ENCODE measurements around the gene TRAPPC10.

The TRAPPC10 gene

GRCh38 chr21:44038063-44038462, 26.0 kb downstream of the TRAPPC10 start:
- Histone ChIP-seq H3K4me1 (ENCODE audit: control insufficient read depth, insufficient read depth, low read length, unreplicated experiment) (no peaks in the 10 kb centered on the region), H3K79me2 (ENCODE audit: control insufficient read depth, insufficient read depth, low read length, unreplicated experiment) (peaks cover 10% of the 10 kb centered on the region), H2AFZ (ENCODE audit: low read length, unreplicated experiment) (no peak overlapping the region), H3K27me3 (ENCODE audit: insufficient read depth, low read length) (no peaks in the 10 kb centered on the region), H3K36me3 (ENCODE audit: insufficient read depth, low read length) (peaks cover 12% of the 10 kb centered on the region; the same call in 1 of the 2 replicates), H3K4me3 (ENCODE audit: low read depth, low read length) (no peak overlapping the region), H3K27ac (ENCODE audit: low read depth, low read length) (no peak overlapping the region)

DNA sequence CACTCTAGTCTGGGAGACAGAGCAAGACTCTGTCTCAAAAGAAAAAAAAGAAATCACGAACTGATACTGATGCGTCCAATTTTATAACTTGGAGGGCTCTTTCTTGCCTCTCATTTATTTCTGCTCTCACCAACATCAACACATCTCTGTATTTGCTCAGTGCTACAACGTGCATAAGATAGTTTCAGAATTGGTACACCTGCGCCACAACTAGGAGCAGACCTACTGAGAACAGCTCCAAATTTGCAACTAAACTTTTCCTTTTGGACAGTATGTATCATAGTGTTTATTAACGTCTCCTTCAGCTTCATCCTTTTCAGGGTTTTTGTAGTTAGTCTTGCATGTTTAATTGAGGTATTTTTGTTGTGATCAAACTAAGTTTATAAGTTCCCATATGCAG, 27.7 kb downstream of the TRAPPC10 start:
- no peak overlapping the region for H3K27ac ChIP-seq (ENCODE audit: low read depth, low read length)
- no peaks in the 10 kb centered on the region for H3K27me3 ChIP-seq (ENCODE audit: insufficient read depth, low read length)
- H3K79me2 ChIP-seq (ENCODE audit: control insufficient read depth, insufficient read depth, low read length, unreplicated experiment) = peaks cover 10% of the 10 kb centered on the region

DNA sequence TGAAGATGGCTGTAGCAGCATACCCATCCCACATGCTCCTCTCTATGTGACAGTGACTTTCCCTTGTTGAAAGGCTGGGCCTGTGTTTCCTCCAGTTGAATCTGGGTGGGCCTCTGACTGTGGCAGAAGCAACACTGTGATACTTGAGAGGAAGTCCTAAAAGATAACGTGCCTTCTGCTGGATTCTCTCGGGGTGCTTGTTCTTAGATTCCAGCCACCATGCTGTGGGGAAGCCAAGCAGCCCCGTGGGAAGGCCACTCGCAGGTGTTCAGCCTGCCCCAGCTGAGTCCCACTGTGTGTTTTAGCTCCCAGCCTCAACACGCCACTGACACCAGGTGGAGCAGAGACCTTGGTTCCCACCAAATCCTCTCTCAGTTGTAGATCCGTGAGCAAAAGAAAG, 31.5 kb downstream of the TRAPPC10 start:
- H2AFZ ChIP-seq (ENCODE audit: low read length, unreplicated experiment) = no peak overlapping the region
- H3K27me3 ChIP-seq (ENCODE audit: insufficient read depth, low read length) = no peaks in the 10 kb centered on the region
- H3K27ac ChIP-seq (ENCODE audit: low read depth, low read length) = no peak overlapping the region
- H3K4me3 ChIP-seq (ENCODE audit: low read depth, low read length) = no peak overlapping the region
- H3K79me2 ChIP-seq (ENCODE audit: control insufficient read depth, insufficient read depth, low read length, unreplicated experiment) = peaks cover 11% of the 10 kb centered on the region
- no peaks in the 10 kb centered on the region for H3K4me1 ChIP-seq (ENCODE audit: control insufficient read depth, insufficient read depth, low read length, unreplicated experiment)
- H3K36me3 ChIP-seq (ENCODE audit: insufficient read depth, low read length) = peaks cover 4% of the 10 kb centered on the region; the same call in 1 of the 2 replicates

More for the DNA sequence above, 27.7 kb downstream of the TRAPPC10 start:
- Histone ChIP-seq H3K4me3 (ENCODE audit: low read depth, low read length) (no peak overlapping the region), H2AFZ (ENCODE audit: low read length, unreplicated experiment) (no peak overlapping the region), H3K4me1 (ENCODE audit: control insufficient read depth, insufficient read depth, low read length, unreplicated experiment) (no peaks in the 10 kb centered on the region), H3K36me3 (ENCODE audit: insufficient read depth, low read length) (peaks cover 12% of the 10 kb centered on the region; the same call in 1 of the 2 replicates)

DNA sequence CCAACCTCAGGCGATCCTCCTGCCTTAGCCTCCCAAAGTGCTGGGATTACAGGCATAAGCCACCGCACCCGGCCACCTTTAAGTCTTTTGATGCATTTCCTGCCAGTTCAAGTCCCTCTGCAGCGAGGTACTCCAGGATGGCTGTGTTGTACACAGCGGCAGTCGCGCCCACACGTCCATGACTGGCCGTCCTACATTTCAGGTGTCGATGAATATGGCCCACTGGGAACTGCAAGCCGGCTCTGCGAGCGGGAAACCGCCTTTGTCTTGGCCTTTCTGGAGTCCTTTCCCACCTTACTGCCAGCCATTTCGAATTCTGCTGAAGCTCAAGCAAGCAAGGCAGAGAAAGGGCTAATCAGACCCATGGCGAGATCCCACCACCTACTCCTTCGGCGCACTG, 34.6 kb downstream of the TRAPPC10 start:
- H3K4me1 ChIP-seq (ENCODE audit: control insufficient read depth, insufficient read depth, low read length, unreplicated experiment) = peaks cover 3% of the 10 kb centered on the region
- H3K79me2 ChIP-seq (ENCODE audit: control insufficient read depth, insufficient read depth, low read length, unreplicated experiment) = peaks cover 26% of the 10 kb centered on the region
- no peak overlapping the region for H2AFZ ChIP-seq (ENCODE audit: low read length, unreplicated experiment)
- no peak overlapping the region for H3K27ac ChIP-seq (ENCODE audit: low read depth, low read length)
- H3K36me3 ChIP-seq (ENCODE audit: insufficient read depth, low read length) = no peaks in the 10 kb centered on the region
- no peaks in the 10 kb centered on the region for H3K27me3 ChIP-seq (ENCODE audit: insufficient read depth, low read length)
- H3K4me3 ChIP-seq (ENCODE audit: low read depth, low read length) = no peak overlapping the region

DNA sequence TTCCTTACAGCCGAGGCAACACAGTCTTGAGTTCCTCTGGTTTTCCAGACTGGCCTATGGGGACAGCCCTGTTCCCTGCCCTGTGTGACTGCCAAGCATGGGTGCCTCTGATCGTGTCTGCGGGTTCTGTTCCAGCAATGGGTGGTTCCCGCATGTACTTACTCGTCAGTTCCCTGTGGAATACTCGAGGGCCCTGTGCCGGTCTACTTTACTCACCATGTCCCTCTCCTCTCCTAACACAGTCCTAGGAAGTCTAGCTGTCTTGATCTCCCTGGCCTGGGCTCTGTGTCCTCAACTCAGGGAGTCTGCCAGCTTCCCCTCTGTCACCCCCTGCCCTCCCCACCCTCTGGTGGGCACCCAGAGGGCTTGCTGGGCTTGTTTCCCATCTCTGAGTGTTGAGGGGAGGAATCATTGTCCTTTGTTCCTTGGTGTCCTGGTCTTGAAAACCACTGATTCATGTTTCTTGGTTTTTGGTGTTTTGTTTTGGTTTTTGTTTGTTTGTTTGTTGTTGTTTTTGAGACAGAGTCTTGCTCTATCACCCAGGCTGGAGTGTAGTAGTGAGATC, 36.0 kb downstream of the TRAPPC10 start:
- H3K36me3 ChIP-seq (ENCODE audit: insufficient read depth, low read length) = peaks cover 6% of the 10 kb centered on the region; the same call in 1 of the 2 replicates
- H3K79me2 ChIP-seq (ENCODE audit: control insufficient read depth, insufficient read depth, low read length, unreplicated experiment) = peaks cover 34% of the 10 kb centered on the region
- no peak overlapping the region for H3K27ac ChIP-seq (ENCODE audit: low read depth, low read length)
- peaks cover 3% of the 10 kb centered on the region for H3K4me1 ChIP-seq (ENCODE audit: control insufficient read depth, insufficient read depth, low read length, unreplicated experiment)
- H2AFZ ChIP-seq (ENCODE audit: low read length, unreplicated experiment) = no peak overlapping the region
- no peak overlapping the region for H3K4me3 ChIP-seq (ENCODE audit: low read depth, low read length)
- H3K27me3 ChIP-seq (ENCODE audit: insufficient read depth, low read length) = no peaks in the 10 kb centered on the region

- Histone ChIP-seq H3K4me1 (ENCODE audit: control insufficient read depth, insufficient read depth, low read length, unreplicated experiment) (peaks cover 3% of the 10 kb centered on the region), H3K4me3 (ENCODE audit: low read depth, low read length) (no peak overlapping the region), H3K79me2 (ENCODE audit: control insufficient read depth, insufficient read depth, low read length, unreplicated experiment) (peaks cover 37% of the 10 kb centered on the region), H3K27me3 (ENCODE audit: insufficient read depth, low read length) (no peaks in the 10 kb centered on the region), H3K36me3 (ENCODE audit: insufficient read depth, low read length) (peaks cover 6% of the 10 kb centered on the region; the same call in 1 of the 2 replicates), H2AFZ (ENCODE audit: low read length, unreplicated experiment) (no peak overlapping the region), H3K27ac (ENCODE audit: low read depth, low read length) (no peak overlapping the region)
Measured at GRCh38 chr21:44049182-44049581, 37.1 kb downstream of the TRAPPC10 start.

- Histone ChIP-seq H3K4me3 (ENCODE audit: low read depth, low read length) (no peak overlapping the region), H3K36me3 (ENCODE audit: insufficient read depth, low read length) (peaks cover 6% of the 10 kb centered on the region; the same call in 1 of the 2 replicates), H3K27me3 (ENCODE audit: insufficient read depth, low read length) (no peaks in the 10 kb centered on the region), H3K79me2 (ENCODE audit: control insufficient read depth, insufficient read depth, low read length, unreplicated experiment) (peaks cover 37% of the 10 kb centered on the region), H2AFZ (ENCODE audit: low read length, unreplicated experiment) (no peak overlapping the region), H3K4me1 (ENCODE audit: control insufficient read depth, insufficient read depth, low read length, unreplicated experiment) (peaks cover 3% of the 10 kb centered on the region), H3K27ac (ENCODE audit: low read depth, low read length) (no peak overlapping the region)
Measured at GRCh38 chr21:44049606-44050005, 37.5 kb downstream of the TRAPPC10 start.

GRCh38 chr21:44050276-44050675, 38.2 kb downstream of the TRAPPC10 start:
- Histone ChIP-seq H3K36me3 (ENCODE audit: insufficient read depth, low read length) (peaks cover 6% of the 10 kb centered on the region; the same call in 1 of the 2 replicates), H3K4me3 (ENCODE audit: low read depth, low read length) (no peak overlapping the region), H3K27me3 (ENCODE audit: insufficient read depth, low read length) (no peaks in the 10 kb centered on the region), H3K4me1 (ENCODE audit: control insufficient read depth, insufficient read depth, low read length, unreplicated experiment) (peaks cover 3% of the 10 kb centered on the region), H3K27ac (ENCODE audit: low read depth, low read length) (no peak overlapping the region), H2AFZ (ENCODE audit: low read length, unreplicated experiment) (no peak overlapping the region), H3K79me2 (ENCODE audit: control insufficient read depth, insufficient read depth, low read length, unreplicated experiment) (peaks cover 37% of the 10 kb centered on the region)

DNA sequence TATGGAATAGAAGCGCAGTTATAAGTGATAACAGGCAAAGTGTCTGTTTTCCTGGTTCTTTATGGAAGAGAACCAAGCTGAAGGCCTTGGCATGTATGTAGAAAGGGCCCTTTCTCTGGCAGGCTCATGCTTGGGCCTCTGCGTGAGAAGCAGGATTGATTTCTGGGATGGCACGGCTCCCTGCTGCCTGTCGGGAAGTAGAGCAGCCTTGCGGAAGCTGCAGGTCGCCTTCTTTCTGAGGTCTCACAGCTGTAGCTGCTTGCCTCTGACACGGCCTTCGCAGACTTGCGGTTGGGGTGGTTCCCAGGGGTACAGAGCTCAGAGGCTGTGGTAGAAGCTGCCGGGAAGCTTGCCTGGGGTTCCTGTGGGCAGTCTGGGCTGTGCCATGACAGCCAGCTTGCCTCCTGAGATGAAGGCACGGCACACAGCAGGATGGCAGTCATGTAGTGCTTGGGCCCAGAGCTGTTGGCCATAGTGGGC, 39.4 kb downstream of the TRAPPC10 start:
- no peak overlapping the region for H3K4me3 ChIP-seq (ENCODE audit: low read depth, low read length)
- no peaks in the 10 kb centered on the region for H3K27me3 ChIP-seq (ENCODE audit: insufficient read depth, low read length)
- peaks cover 6% of the 10 kb centered on the region; the same call in 1 of the 2 replicates for H3K36me3 ChIP-seq (ENCODE audit: insufficient read depth, low read length)
- H3K27ac ChIP-seq (ENCODE audit: low read depth, low read length) = no peak overlapping the region
- peaks cover 3% of the 10 kb centered on the region for H3K4me1 ChIP-seq (ENCODE audit: control insufficient read depth, insufficient read depth, low read length, unreplicated experiment)
- H3K79me2 ChIP-seq (ENCODE audit: control insufficient read depth, insufficient read depth, low read length, unreplicated experiment) = peaks cover 37% of the 10 kb centered on the region
- no peak overlapping the region for H2AFZ ChIP-seq (ENCODE audit: low read length, unreplicated experiment)

GRCh38 chr21:44052071-44052829, 40.1 kb downstream of the TRAPPC10 start:
- H3K4me1 ChIP-seq (ENCODE audit: control insufficient read depth, insufficient read depth, low read length, unreplicated experiment) = peaks cover 3% of the 10 kb centered on the region
- H2AFZ ChIP-seq (ENCODE audit: low read length, unreplicated experiment) = no peak overlapping the region
- H3K79me2 ChIP-seq (ENCODE audit: control insufficient read depth, insufficient read depth, low read length, unreplicated experiment) = peaks cover 36% of the 10 kb centered on the region
- peaks cover 6% of the 10 kb centered on the region; the same call in 1 of the 2 replicates for H3K36me3 ChIP-seq (ENCODE audit: insufficient read depth, low read length)
- H3K27ac ChIP-seq (ENCODE audit: low read depth, low read length) = no peak overlapping the region
- no peak overlapping the region for H3K4me3 ChIP-seq (ENCODE audit: low read depth, low read length)
- no peaks in the 10 kb centered on the region for H3K27me3 ChIP-seq (ENCODE audit: insufficient read depth, low read length)

- H3K27ac ChIP-seq (ENCODE audit: low read depth, low read length) = no peak overlapping the region
- H2AFZ ChIP-seq (ENCODE audit: low read length, unreplicated experiment) = no peak overlapping the region
- peaks cover 33% of the 10 kb centered on the region for H3K79me2 ChIP-seq (ENCODE audit: control insufficient read depth, insufficient read depth, low read length, unreplicated experiment)
- H3K4me1 ChIP-seq (ENCODE audit: control insufficient read depth, insufficient read depth, low read length, unreplicated experiment) = peaks cover 3% of the 10 kb centered on the region
- peaks cover 6% of the 10 kb centered on the region; the same call in 1 of the 2 replicates for H3K36me3 ChIP-seq (ENCODE audit: insufficient read depth, low read length)
- no peak overlapping the region for H3K4me3 ChIP-seq (ENCODE audit: low read depth, low read length)
- no peaks in the 10 kb centered on the region for H3K27me3 ChIP-seq (ENCODE audit: insufficient read depth, low read length)
Measured at GRCh38 chr21:44052830-44053226, 40.7 kb downstream of the TRAPPC10 start.

Data from ACC112 (cell line).